ENCODE data around the gene UCN3. TPM values are rescaled to one million over a fixed set of nuclear protein-coding genes. Genes with fewer than 3 reads are reported as not detected.
A peak's percentile ranks its signal among the peaks of the same experiment; 100 is the strongest.
"Not testable (repeated sequence)": the region's sequence is repeated elsewhere in the genome, so short reads cannot be mapped to it uniquely, and the experiment has no call there.

Gene UCN3
- total RNA-seq, 2 donors from 2014 or later: not detected

GRCh38 chr10:5390607-5391205 is 25.9 kb downstream of the UCN3 start:
- Mint-ChIP-seq H3K36me3 (peaks cover 6 to 30% of the 10 kb centered on the region in 2 donors), H3K27ac (no peak overlapping the region), H3K9me3 (peaks cover 20 to 26% of the 10 kb centered on the region in 2 donors)
- ATAC-seq: no peak
- no peak for DNase-seq (ENCODE audit: low spot score in 2 of 2)

- DNase-seq (ENCODE audit: low spot score in 2 of 2) (no peak), ATAC-seq (no peak)
- H3K27ac Mint-ChIP-seq: no peak overlapping the region
- H3K9me3 Mint-ChIP-seq: peaks cover 20 to 26% of the 10 kb centered on the region in 2 donors
- peaks cover 6 to 30% of the 10 kb centered on the region in 2 donors for H3K36me3 Mint-ChIP-seq
Measured at GRCh38 chr10:5391790-5392189, 27.0 kb downstream of the UCN3 start.

GRCh38 chr10:5393529-5393928 is 28.8 kb downstream of the UCN3 start:
- no peak for DNase-seq (ENCODE audit: low spot score in 2 of 2)

GRCh38 chr10:5395168-5395567 is 30.4 kb downstream of the UCN3 start:
- DNase-seq (ENCODE audit: low spot score in 2 of 2) (no peak), ATAC-seq (no peak)
- Mint-ChIP-seq H3K9me3 (peaks cover 10 to 14% of the 10 kb centered on the region in 2 donors), H3K27ac (no peak overlapping the region), H3K36me3 (peaks cover 6 to 25% of the 10 kb centered on the region in 2 donors)

More at GRCh38 chr10:5393529-5393928, 28.8 kb downstream of the UCN3 start:
- Mint-ChIP-seq H3K9me3 (peaks cover 16 to 21% of the 10 kb centered on the region in 2 donors), H3K36me3 (peaks cover 6 to 25% of the 10 kb centered on the region in 2 donors), H3K27ac (no peak overlapping the region)
- ATAC-seq: no peak

GRCh38 chr10:5396556-5397300 is 32.0 kb downstream of the UCN3 start:
- DNase-seq (ENCODE audit: low spot score in 2 of 2): no peak
- H3K27ac Mint-ChIP-seq: no peak overlapping the region
- ATAC-seq: no peak
- peaks cover 0 to under 1% of the 10 kb centered on the region in 2 donors for H3K9me3 Mint-ChIP-seq
- peaks cover under 1 to 9% of the 10 kb centered on the region in 2 donors for H3K36me3 Mint-ChIP-seq

- DNase-seq (ENCODE audit: low spot score in 2 of 2) (no peak), ATAC-seq (no peak)
- Mint-ChIP-seq H3K27ac (no peak overlapping the region), H3K9me3 (no peaks in the 10 kb centered on the region), H3K36me3 (no peaks in the 10 kb centered on the region)
Measured at GRCh38 chr10:5399332-5399731, 34.6 kb downstream of the UCN3 start.

- H3K27ac Mint-ChIP-seq: no peak overlapping the region
- H3K9me3 Mint-ChIP-seq: no peaks in the 10 kb centered on the region
- no peak for DNase-seq (ENCODE audit: low spot score in 2 of 2)
- ATAC-seq: no peak
- no peaks in the 10 kb centered on the region for H3K36me3 Mint-ChIP-seq
Measured at GRCh38 chr10:5400468-5401240, 35.9 kb downstream of the UCN3 start.

GRCh38 chr10:5402798-5403197 is 38.0 kb downstream of the UCN3 start:
- H3K9me3 Mint-ChIP-seq: no peaks in the 10 kb centered on the region
- DNase-seq (ENCODE audit: low spot score in 2 of 2) (no peak), ATAC-seq (no peak)
- no peak overlapping the region for H3K27ac Mint-ChIP-seq
- H3K36me3 Mint-ChIP-seq: no peaks in the 10 kb centered on the region

GRCh38 chr10:5404208-5405041 is 39.7 kb downstream of the UCN3 start, which contains the start of gene TUBAL3:
Gene TUBAL3, minus strand, starts transcription at chr10:5404828. Its CDS starts 36 bp downstream, at chr10:5404792.
- DNase-seq (ENCODE audit: low spot score in 2 of 2) (no peak), ATAC-seq (no peak)
- H3K27ac Mint-ChIP-seq: no peak within 1 kb of the TSS
- no peaks in the 10 kb centered on the region for H3K36me3 Mint-ChIP-seq
- H3K9me3 Mint-ChIP-seq: no peaks in the 10 kb centered on the region

- ATAC-seq (no peak), DNase-seq (ENCODE audit: low spot score in 2 of 2) (no peak)
- no peak overlapping the region for H3K27ac Mint-ChIP-seq
- H3K9me3 Mint-ChIP-seq: no peaks in the 10 kb centered on the region
- H3K36me3 Mint-ChIP-seq: peaks cover 0 to 7% of the 10 kb centered on the region in 2 donors
Measured at GRCh38 chr10:5406918-5407317, 42.2 kb downstream of the UCN3 start.

GRCh38 chr10:5410787-5411186 is 46.0 kb downstream of the UCN3 start:
- not testable (repeated sequence) for H3K36me3 Mint-ChIP-seq, ATAC-seq, H3K9me3 Mint-ChIP-seq

GRCh38 chr10:5411941-5412276 is 47.1 kb downstream of the UCN3 start:
- peak; percentile 2 to 7 for ATAC-seq
- no peak for DNase-seq (ENCODE audit: low spot score in 2 of 2)
- Mint-ChIP-seq H3K27ac (peak overlapping the region in 1 of 2 donors; percentile 44), H3K36me3 (peaks cover 0 to 7% of the 10 kb centered on the region in 2 donors), H3K9me3 (no peaks in the 10 kb centered on the region)

More at GRCh38 chr10:5410787-5411186, 46.0 kb downstream of the UCN3 start:
- not testable (repeated sequence) for H3K27ac Mint-ChIP-seq; DNase-seq (ENCODE audit: low spot score in 2 of 2)

GRCh38 chr10:5412277-5412941 is 47.6 kb downstream of the UCN3 start, which contains the start of gene NET1:
Gene NET1, plus strand, starts transcription at chr10:5412557. Its CDS starts 136 bp downstream, at chr10:5412693.
- H3K36me3 Mint-ChIP-seq: peaks cover 0 to 7% of the 10 kb centered on the region in 2 donors
- no peaks in the 10 kb centered on the region for H3K9me3 Mint-ChIP-seq
- peak; percentile 75 to 87 for DNase-seq (ENCODE audit: low spot score in 2 of 2)
- H3K27ac Mint-ChIP-seq: peak within 1 kb of the TSS; percentile 44 to 63
- peak; percentile 95 to 97 for ATAC-seq

GRCh38 chr10:5413012-5413938 is 48.5 kb downstream of the UCN3 start:
- Mint-ChIP-seq H3K9me3 (peaks cover 0 to 3% of the 10 kb centered on the region in 2 donors), H3K36me3 (peaks cover 0 to 11% of the 10 kb centered on the region in 2 donors), H3K27ac (no peak overlapping the region)
- ATAC-seq (peak in 1 of 2 donors; percentile 8), DNase-seq (ENCODE audit: low spot score in 2 of 2) (no peak)

GRCh38 chr10:5416981-5417380 is 52.2 kb downstream of the UCN3 start:
- DNase-seq (ENCODE audit: low spot score in 2 of 2) (no peak), ATAC-seq (no peak)
- H3K9me3 Mint-ChIP-seq: peaks cover 10 to 21% of the 10 kb centered on the region in 2 donors
- H3K36me3 Mint-ChIP-seq: peaks cover 11 to 22% of the 10 kb centered on the region in 2 donors
- H3K27ac Mint-ChIP-seq: no peak overlapping the region
